GM12878 (cell line): Measurements from ENCODE around the gene PTPRN2. TPM values are rescaled to one million over a fixed set of nuclear protein-coding genes. Genes with fewer than 3 reads are reported as not detected.

Experiments
- ATAC-seq: fragments of 200-7000 bp; cut with Tn5 transposase; 3 replicates; pipeline ENCODE4 v1.9.1; 2020; ENCODE audit warnings: mild to moderate bottlenecking, moderate library complexity
- BruUV-seq: library from RNA; stranded (reverse); fragments of 400-500 nt; replicated peaks from 2 replicates; lab custom pipeline; 2021; lab: Mats Ljungman, UMichigan
- CTCF ChIA-PET: fragments of 300-600 bp; sonication (Branson Sonifier 250); formaldehyde crosslinking; extraction: SDS; loops from one replicate; lab custom pipeline; 2021; ENCODE audit warnings: inconsistent platforms; lab: Yijun Ruan, JAX
- POLR2A ChIA-PET: fragments of 350-600 bp; formaldehyde crosslinking; extraction: SDS; loops from one replicate; lab custom pipeline; 2021; ENCODE audit warnings: inconsistent platforms; lab: Charles Lee
- RAD21 ChIA-PET: fragments of 300-600 bp; sonication (Branson Sonifier 250); formaldehyde crosslinking; loops from one replicate; lab custom pipeline; 2023; ENCODE audit warnings: antibody characterized with exemption; ENCODE audit not compliant: unreplicated experiment; lab: Charles Lee
- SMC1A ChIA-PET: fragments of 300-600 bp; sonication (Branson Sonifier 250); formaldehyde crosslinking; loops from one replicate; lab custom pipeline; 2023; ENCODE audit not compliant: unreplicated experiment, uncharacterized antibody; lab: Charles Lee
- DNase-seq: peaks from one replicate; pipeline ENCODE4 v3.0.0-alpha.2; 2011; ENCODE audit warnings: low read depth, low spot score
- FAIRE-seq: peaks from 3 replicates; lab custom pipeline; 2011; peaks lifted over from hg19 to GRCh38; lab: Jason Lieb, UNC
- H2AFZ ChIP-seq: 2 replicates; pipeline ENCODE4 v1.6.0; 2011; ENCODE audit warnings: low read depth, low read length, control low read depth; ENCODE audit not compliant: control insufficient read depth
- H3K27ac ChIP-seq: 2 replicates; pipeline ENCODE4 v1.5.1; 2011; ENCODE audit warnings: control low read depth; ENCODE audit not compliant: control insufficient read depth, insufficient read depth
- H3K27me3 ChIP-seq, 2 experiments: replicated peaks in 1 of 2; 2 replicates each; pipeline versions ENCODE4 v1.6.0 to v1.6.1; 2011; ENCODE audit warnings: low read length in 1 of 2; ENCODE audit not compliant: control insufficient read depth in 2 of 2, insufficient read depth in 2 of 2
- H3K36me3 ChIP-seq, 2 experiments: 2 replicates each; pipeline ENCODE4 v1.5.1; 2011; ENCODE audit warnings: low read length in 1 of 2; ENCODE audit not compliant: control insufficient read depth in 2 of 2, insufficient read depth in 2 of 2
- H3K4me1 ChIP-seq: 2 replicates; pipeline ENCODE4 v1.6.1; 2011; ENCODE audit warnings: mild to moderate bottlenecking, low read length, moderate library complexity, mixed read lengths; ENCODE audit not compliant: control insufficient read depth, insufficient read depth
- H3K4me2 ChIP-seq: 2 replicates; pipeline ENCODE4 v1.6.0; 2011; ENCODE audit warnings: control low read depth; ENCODE audit not compliant: control insufficient read depth, insufficient read depth
- H3K4me3 ChIP-seq: fragments of 200-600 bp; sonication (generic); 2 replicates; pipeline ENCODE4 v1.5.1; 2016
- H3K79me2 ChIP-seq: 2 replicates; pipeline ENCODE4 v1.6.0; 2011; ENCODE audit warnings: low read length; ENCODE audit not compliant: control insufficient read depth, insufficient read depth
- H3K9ac ChIP-seq: 2 replicates; pipeline ENCODE4 v1.8.0; 2011; ENCODE audit warnings: low read length, control low read depth, mixed read lengths; ENCODE audit not compliant: control insufficient read depth, insufficient read depth
- H3K9me3 ChIP-seq: replicated peaks from 3 replicates; pipeline ENCODE4 v1.5.1; 2011; ENCODE audit warnings: mild to moderate bottlenecking, low read length; ENCODE audit not compliant: control insufficient read depth, insufficient read depth
- H4K20me1 ChIP-seq: 2 replicates; pipeline ENCODE4 v1.6.0; 2011; ENCODE audit not compliant: control insufficient read depth, insufficient read depth
- FOS ChIP-seq: IDR thresholded peaks from 3 replicates; pipeline ENCODE4 v1.6.1; 2011; ENCODE audit warnings: borderline replicate concordance; ENCODE audit not compliant: insufficient read length; ENCODE audit errors: extremely low read depth
- HCFC1 ChIP-seq: fragments of 150-350 bp; IDR thresholded peaks from 2 replicates; pipeline ENCODE4 v1.6.1; 2014; ENCODE audit warnings: low read length
- LARP7 ChIP-seq: fragments of 450-650 bp; IDR thresholded peaks from 2 replicates; pipeline ENCODE4 v1.6.1; 2017; ENCODE audit warnings: mild to moderate bottlenecking
- NFYA ChIP-seq: IDR thresholded peaks from 2 replicates; pipeline ENCODE4 v1.6.1; 2011; ENCODE audit warnings: low read depth, mild to moderate bottlenecking, low read length, improper control_type of control experiment, borderline replicate concordance
- NR2F1 ChIP-seq: fragments of 450-650 bp; conservative IDR thresholded peaks from 2 replicates; pipeline ENCODE4 v1.6.1; 2017; ENCODE audit warnings: mild to moderate bottlenecking
- POLR2AphosphoS2 ChIP-seq: IDR thresholded peaks from 2 replicates; pipeline ENCODE4 v1.6.1; 2011; ENCODE audit warnings: low read depth, mild to moderate bottlenecking, low read length, improper control_type of control experiment, moderate library complexity
- TARDBP ChIP-seq: IDR thresholded peaks from 2 replicates; pipeline ENCODE4 v1.6.1; 2016; ENCODE audit warnings: borderline replicate concordance
- ZSCAN29 ChIP-seq: fragments of 450-650 bp; IDR thresholded peaks from 2 replicates; pipeline ENCODE4 v1.6.1; 2017; ENCODE audit warnings: mild to moderate bottlenecking, moderate library complexity
- ZZZ3 ChIP-seq: IDR thresholded peaks from 2 replicates; pipeline ENCODE4 v1.6.1; 2011; ENCODE audit warnings: low read depth; ENCODE audit not compliant: control insufficient read depth, insufficient read length
- WGBS: methylation state at CpG from one replicate; pipeline ENCODE4 v1.1.6; 2016; ENCODE audit warnings: low lambda C conversion rate; ENCODE audit not compliant: insufficient replicate concordance, insufficient coverage; ENCODE audit errors: missing lambda C conversion rate; 5-methylcytosine and 5-hydroxymethylcytosine counted together
- in situ Hi-C: fragments of 300-500 bp; cut with MboI; formaldehyde crosslinking; loops from 9 replicates; pipeline ENCODE4 v1.14.3; 2018; ENCODE audit warnings: mixed read lengths
- intact Hi-C: fragments of 100-400 bp; cut with micrococcal nuclease; formaldehyde crosslinking; loops from one replicate; pipeline ENCODE4 v1.14.2; 2022; ENCODE audit not compliant: unreplicated experiment
- polyA plus RNA-seq, 11 experiments: library from polyadenylated mRNA; depleted of rRNA in 4 of 11; unstranded in 6 of 11; stranded (reverse) in 5 of 11; fragments of >200 nt; fragmentation: Nextera tagmentation in 4 of 11; fragmentation: Illumina TruSeq in 1 of 11; extraction: Ambion mirVana in 4 of 11; extraction: Trizol in 1 of 11; gene quantifications; 1 replicate in 1 of 11; 2 replicates in 10 of 11; pipeline versions ENCODE4 v1.2.1 to v1.2.3, GENCODE V29; 2011 to 2016; ENCODE audit warnings: inconsistent platforms in 2 of 11, missing spikeins in 2 of 11, low read depth in 1 of 11
- total RNA-seq, 4 experiments: library from RNA; depleted of rRNA in 3 of 4; stranded (reverse); fragments of >200 nt in 3 of 4; fragmentation: Illumina TruSeq in 1 of 4; extraction: Trizol in 1 of 4; gene quantifications; 2 replicates each; pipeline versions ENCODE4 v1.2.1 to v1.2.3, GENCODE V29; 2013 to 2021
- TF ChIP-seq, protein P1 (sequence below): IDR thresholded peaks from 2 replicates; pipeline ENCODE4 v1.6.1; 2011; ENCODE audit warnings: low read depth, mild to moderate bottlenecking, low read length, moderate library complexity, borderline replicate concordance; ENCODE audit errors: extremely low read depth
- TF ChIP-seq, protein P2 (sequence below): fragments of 150-350 bp; IDR thresholded peaks from 2 replicates; pipeline ENCODE4 v1.6.1; 2016; ENCODE audit warnings: low read depth, low read length

The PTPRN2 gene
- total and polyA plus RNA-seq, 10 of the 15 experiments (the other 5 are each of a cell fraction or from before 2014, with no cell fraction given), result 5.4 TPM; not detected in 9

DNA sequence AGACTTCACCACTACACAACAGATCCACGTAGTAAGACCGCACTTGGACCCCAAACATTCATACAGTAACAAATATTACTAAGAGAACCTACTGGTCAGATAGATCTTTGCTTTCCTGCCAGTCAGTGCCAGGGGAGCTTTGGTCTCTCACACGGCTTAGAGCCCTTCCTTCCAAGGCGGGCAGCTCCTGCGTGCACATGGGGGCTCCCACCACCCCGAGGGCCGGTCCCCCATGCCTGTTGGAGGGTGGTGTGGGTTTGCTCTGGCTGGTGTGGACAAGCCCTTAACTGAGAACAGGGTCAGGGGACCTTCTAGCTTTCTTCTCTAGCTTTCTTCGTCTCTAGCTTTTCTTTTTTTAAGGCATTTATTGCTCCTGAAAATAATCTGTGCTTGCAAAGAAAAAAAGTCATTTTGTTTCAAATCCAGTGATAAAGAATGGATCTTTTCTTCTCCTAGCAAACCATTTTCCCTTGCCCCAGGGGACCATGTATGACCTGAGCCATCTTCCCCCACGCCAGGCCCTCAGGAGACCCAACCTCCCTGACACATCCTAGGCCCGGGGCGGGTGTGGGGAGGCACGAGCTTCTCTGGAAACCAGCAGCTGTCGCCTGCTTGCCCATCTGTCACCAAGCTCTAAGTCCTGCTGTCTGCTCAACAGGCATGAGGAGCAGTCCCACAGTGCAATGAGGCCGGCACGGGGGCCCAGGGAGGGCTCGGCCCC lies 591.1 kb downstream of the PTPRN2 start (continued):
- TF ChIP-seq, protein P1, sequence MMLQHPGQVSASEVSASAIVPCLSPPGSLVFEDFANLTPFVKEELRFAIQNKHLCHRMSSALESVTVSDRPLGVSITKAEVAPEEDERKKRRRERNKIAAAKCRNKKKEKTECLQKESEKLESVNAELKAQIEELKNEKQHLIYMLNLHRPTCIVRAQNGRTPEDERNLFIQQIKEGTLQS, result no peak
- TF ChIP-seq, protein P2, sequence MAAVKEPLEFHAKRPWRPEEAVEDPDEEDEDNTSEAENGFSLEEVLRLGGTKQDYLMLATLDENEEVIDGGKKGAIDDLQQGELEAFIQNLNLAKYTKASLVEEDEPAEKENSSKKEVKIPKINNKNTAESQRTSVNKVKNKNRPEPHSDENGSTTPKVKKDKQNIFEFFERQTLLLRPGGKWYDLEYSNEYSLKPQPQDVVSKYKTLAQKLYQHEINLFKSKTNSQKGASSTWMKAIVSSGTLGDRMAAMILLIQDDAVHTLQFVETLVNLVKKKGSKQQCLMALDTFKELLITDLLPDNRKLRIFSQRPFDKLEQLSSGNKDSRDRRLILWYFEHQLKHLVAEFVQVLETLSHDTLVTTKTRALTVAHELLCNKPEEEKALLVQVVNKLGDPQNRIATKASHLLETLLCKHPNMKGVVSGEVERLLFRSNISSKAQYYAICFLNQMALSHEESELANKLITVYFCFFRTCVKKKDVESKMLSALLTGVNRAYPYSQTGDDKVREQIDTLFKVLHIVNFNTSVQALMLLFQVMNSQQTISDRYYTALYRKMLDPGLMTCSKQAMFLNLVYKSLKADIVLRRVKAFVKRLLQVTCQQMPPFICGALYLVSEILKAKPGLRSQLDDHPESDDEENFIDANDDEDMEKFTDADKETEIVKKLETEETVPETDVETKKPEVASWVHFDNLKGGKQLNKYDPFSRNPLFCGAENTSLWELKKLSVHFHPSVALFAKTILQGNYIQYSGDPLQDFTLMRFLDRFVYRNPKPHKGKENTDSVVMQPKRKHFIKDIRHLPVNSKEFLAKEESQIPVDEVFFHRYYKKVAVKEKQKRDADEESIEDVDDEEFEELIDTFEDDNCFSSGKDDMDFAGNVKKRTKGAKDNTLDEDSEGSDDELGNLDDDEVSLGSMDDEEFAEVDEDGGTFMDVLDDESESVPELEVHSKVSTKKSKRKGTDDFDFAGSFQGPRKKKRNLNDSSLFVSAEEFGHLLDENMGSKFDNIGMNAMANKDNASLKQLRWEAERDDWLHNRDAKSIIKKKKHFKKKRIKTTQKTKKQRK, result no peak

DNA sequence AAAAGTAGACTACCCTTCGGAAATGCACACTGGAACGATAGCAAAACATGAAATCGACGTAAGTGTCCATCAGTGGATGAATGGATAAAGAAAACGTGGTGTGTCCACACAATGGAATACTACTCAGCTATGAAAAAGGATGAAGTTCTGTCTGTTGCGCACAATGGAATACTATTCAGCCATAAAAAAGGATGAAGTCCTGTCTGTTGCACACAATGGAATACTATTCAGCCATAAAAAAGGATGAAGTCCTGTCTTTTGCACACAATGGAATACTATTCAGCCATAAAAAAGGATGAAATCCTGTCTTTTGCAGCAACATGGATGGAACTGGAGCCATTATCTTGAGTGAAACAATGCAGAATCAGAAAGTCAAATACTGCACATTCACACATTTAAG lies 591.8 kb downstream of the PTPRN2 start:
- H3K27ac ChIP-seq, result no peak overlapping the region
- H3K27me3 ChIP-seq, result no peaks in the 10 kb centered on the region
- no peaks in the 10 kb centered on the region for H4K20me1 ChIP-seq
- in situ Hi-C loops, result no loop called here
- 42% methylated on average over 6 of the region's 6 CpGs for WGBS
- RAD21 ChIA-PET, result no interaction called here
- H2AFZ ChIP-seq, result no peak overlapping the region
- H3K4me2 ChIP-seq, result no peak overlapping the region
- FAIRE-seq, result no peak
- no peaks in the 10 kb centered on the region for H3K79me2 ChIP-seq
- ATAC-seq, result no peak
- TF ChIP-seq LARP7 (no peak), NR2F1 (no peak), FOS (no peak), ZZZ3 (no peak), NFYA (no peak), HCFC1 (no peak), ZSCAN29 (no peak), POLR2AphosphoS2 (no peak), TARDBP (no peak)
- DNase-seq, result no peak
- no peaks in the 10 kb centered on the region for H3K4me1 ChIP-seq
- no peak overlapping the region for H3K4me3 ChIP-seq
- CTCF ChIA-PET, result no interaction called here
- H3K9me3 ChIP-seq, result no peaks in the 10 kb centered on the region; the same call in 2 of the 3 replicates
- POLR2A ChIA-PET, result no interaction called here
- BruUV-seq, result no TSS peak
- intact Hi-C loops, result no loop called here
- SMC1A ChIA-PET, result no interaction called here
- H3K9ac ChIP-seq, result no peak overlapping the region
- H3K36me3 ChIP-seq, result no peaks in the 10 kb centered on the region
